Large intestine (tissue), 3 donors: ENCODE measurements around the gene KSR1. TPM values are rescaled to one million over a fixed set of nuclear protein-coding genes. Genes with fewer than 3 reads are reported as not detected.
A peak's percentile ranks its signal among the peaks of the same experiment; 100 is the strongest.
"Not testable (repeated sequence)": the region's sequence is repeated elsewhere in the genome, so short reads cannot be mapped to it uniquely, and the experiment has no call there.

ENCODE experiments used
- DNase-seq, 2 donors: peaks; one replicate each; pipeline versions ENCODE4 v3.0.0 to v3.0.0-alpha.2; 2013
- H3K27ac ChIP-seq: one replicate; pipeline ENCODE4 v1.5.1; 2013; ENCODE audit warnings: low read length
- H3K27me3 ChIP-seq: 2 replicates; pipeline ENCODE4 v1.6.1; 2013; ENCODE audit warnings: low read length; ENCODE audit not compliant: control insufficient read depth, insufficient read depth
- H3K36me3 ChIP-seq: 2 replicates; pipeline ENCODE4 v1.6.1; 2013; ENCODE audit warnings: low read length; ENCODE audit not compliant: control insufficient read depth, insufficient read depth
- H3K4me1 ChIP-seq: one replicate; pipeline ENCODE4 v1.6.1; 2013; ENCODE audit warnings: low read length; ENCODE audit not compliant: control insufficient read depth, insufficient read depth
- H3K4me3 ChIP-seq: one replicate; pipeline ENCODE4 v1.5.1; 2013; ENCODE audit warnings: low read length
- H3K9me3 ChIP-seq: one replicate; pipeline ENCODE4 v1.6.1; 2013; ENCODE audit warnings: mild to moderate bottlenecking, low read depth, low read length, moderate library complexity; ENCODE audit not compliant: control insufficient read depth
- WGBS: methylation state at CpG from one replicate; pipeline ENCODE4 v1.1.5; 2013; ENCODE audit warnings: low lambda C conversion rate; ENCODE audit not compliant: insufficient coverage; 5-methylcytosine and 5-hydroxymethylcytosine counted together
- polyA plus RNA-seq: library from polyadenylated mRNA; unstranded; fragments of 120-200 nt; gene quantifications from one replicate; pipeline ENCODE4 v1.2.1, GENCODE V29; 2013

The KSR1 gene
- polyA plus RNA-seq, 1 donor: 65.0 TPM

DNA sequence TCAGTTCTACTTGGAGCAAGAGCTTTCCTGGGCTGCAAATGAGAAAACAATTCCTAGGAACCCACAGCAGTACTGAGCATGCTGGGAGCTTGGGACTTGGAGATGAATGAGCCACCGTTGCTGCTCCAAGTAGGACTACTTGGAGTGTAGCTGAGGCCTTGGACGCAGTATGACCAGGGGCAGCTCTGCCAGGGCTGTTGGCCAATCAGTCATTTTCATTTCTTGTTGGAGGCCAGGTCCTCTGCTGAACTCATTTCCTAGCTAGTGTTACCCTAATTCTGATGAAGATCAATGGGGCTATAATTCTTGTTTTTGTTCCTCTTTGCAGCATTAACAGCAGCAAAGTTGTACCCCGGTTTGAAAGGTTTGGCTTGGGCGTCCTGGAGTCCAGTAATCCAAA lies 166.7 kb downstream of the KSR1 start:
- no peaks in the 10 kb centered on the region for H3K9me3 ChIP-seq
- no peak overlapping the region for H3K27ac ChIP-seq
- no peak overlapping the region for H3K4me3 ChIP-seq
- no peaks in the 10 kb centered on the region for H3K4me1 ChIP-seq
- H3K36me3 ChIP-seq: peaks cover 76% of the 10 kb centered on the region
- no CpG with 5 or more reads among the region's 4 CpGs for WGBS
- H3K27me3 ChIP-seq: no peaks in the 10 kb centered on the region
- no peak for DNase-seq

- H3K27ac ChIP-seq: no peak overlapping the region
- no peak overlapping the region for H3K4me3 ChIP-seq
- H3K27me3 ChIP-seq: no peaks in the 10 kb centered on the region
- no CpG with 5 or more reads among the region's 6 CpGs for WGBS
- no peaks in the 10 kb centered on the region for H3K9me3 ChIP-seq
- H3K4me1 ChIP-seq: no peaks in the 10 kb centered on the region
- H3K36me3 ChIP-seq: peaks cover 69% of the 10 kb centered on the region
- no peak for DNase-seq
Measured at GRCh38 chr17:27623614-27624013, 167.4 kb downstream of the KSR1 start.

DNA sequence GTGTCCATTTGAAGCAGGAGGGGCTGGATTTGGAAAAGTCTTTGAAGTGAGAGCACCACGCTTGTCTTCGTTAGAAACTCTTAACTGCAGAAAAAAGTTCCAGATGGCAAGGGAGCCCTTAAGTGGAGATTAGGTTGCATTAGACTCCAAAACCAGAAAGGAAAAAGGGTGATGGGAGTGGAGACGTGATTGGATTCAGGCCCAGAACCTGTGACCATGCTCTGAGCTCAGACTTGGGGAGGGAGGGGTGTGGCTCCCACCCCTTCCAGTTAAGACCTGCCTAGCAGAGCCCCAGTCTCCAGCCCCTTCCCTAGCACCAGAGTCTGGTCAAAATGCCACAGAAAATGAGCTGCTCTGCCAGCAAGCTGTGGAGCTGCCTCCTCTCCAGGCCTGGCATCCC lies 168.3 kb downstream of the KSR1 start:
- Histone ChIP-seq H3K36me3 (peaks cover 65% of the 10 kb centered on the region), H3K9me3 (no peaks in the 10 kb centered on the region), H3K4me1 (no peaks in the 10 kb centered on the region), H3K4me3 (no peak overlapping the region), H3K27me3 (no peaks in the 10 kb centered on the region), H3K27ac (no peak overlapping the region)
- 100% methylated on average over 1 of the region's 3 CpGs for WGBS
- no peak for DNase-seq

- no peak for DNase-seq
- Histone ChIP-seq H3K36me3 (peaks cover 56% of the 10 kb centered on the region), H3K4me1 (no peaks in the 10 kb centered on the region), H3K27me3 (no peaks in the 10 kb centered on the region), H3K9me3 (no peaks in the 10 kb centered on the region), H3K27ac (no peak overlapping the region), H3K4me3 (no peak overlapping the region)
- WGBS: no CpG with 5 or more reads among the region's 5 CpGs
Measured at GRCh38 chr17:27625856-27626255, 169.6 kb downstream of the KSR1 start.

GRCh38 chr17:27627514-27627913 lies 171.3 kb downstream of the KSR1 start:
- H3K9me3 ChIP-seq: no peaks in the 10 kb centered on the region
- no peak overlapping the region for H3K4me3 ChIP-seq
- H3K36me3 ChIP-seq: peaks cover 40% of the 10 kb centered on the region
- no peaks in the 10 kb centered on the region for H3K27me3 ChIP-seq
- no peaks in the 10 kb centered on the region for H3K4me1 ChIP-seq
- no peak for DNase-seq
- WGBS: no CpG with 5 or more reads among the region's 10 CpGs
- no peak overlapping the region for H3K27ac ChIP-seq

- Histone ChIP-seq H3K9me3 (no peaks in the 10 kb centered on the region), H3K36me3 (peaks cover 31% of the 10 kb centered on the region), H3K27me3 (no peaks in the 10 kb centered on the region), H3K4me3 (no peak overlapping the region), H3K27ac (no peak overlapping the region), H3K4me1 (no peaks in the 10 kb centered on the region)
- no CpG with 5 or more reads among the region's 5 CpGs for WGBS
- no peak for DNase-seq
Measured at GRCh38 chr17:27628376-27628775, 172.1 kb downstream of the KSR1 start.

DNA sequence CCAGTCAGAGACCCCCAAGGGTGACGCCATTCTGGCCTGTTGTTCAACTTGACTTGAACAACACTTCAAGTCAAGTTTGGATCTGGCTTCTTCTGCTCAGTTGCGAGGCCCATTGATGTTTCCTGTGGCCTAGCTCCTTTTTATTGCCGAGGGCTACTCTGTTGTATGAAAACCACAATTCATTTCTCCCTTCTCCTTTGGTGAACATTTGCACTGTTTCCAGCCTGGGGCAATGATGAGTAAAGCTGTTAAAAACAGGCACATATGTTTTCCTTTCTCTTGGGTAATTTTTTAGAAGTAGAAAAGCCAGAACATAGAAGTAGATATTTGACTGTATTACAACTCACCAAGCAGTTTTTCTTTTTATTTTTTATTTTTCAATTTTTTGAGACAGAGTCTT lies 173.0 kb downstream of the KSR1 start:
- H3K27me3 ChIP-seq, H3K4me1 ChIP-seq, H3K4me3 ChIP-seq, DNase-seq, H3K9me3 ChIP-seq, H3K27ac ChIP-seq: not testable (repeated sequence)
- WGBS: no CpG with 5 or more reads among the region's 3 CpGs
- peaks cover 22% of the 10 kb centered on the region for H3K36me3 ChIP-seq

DNA sequence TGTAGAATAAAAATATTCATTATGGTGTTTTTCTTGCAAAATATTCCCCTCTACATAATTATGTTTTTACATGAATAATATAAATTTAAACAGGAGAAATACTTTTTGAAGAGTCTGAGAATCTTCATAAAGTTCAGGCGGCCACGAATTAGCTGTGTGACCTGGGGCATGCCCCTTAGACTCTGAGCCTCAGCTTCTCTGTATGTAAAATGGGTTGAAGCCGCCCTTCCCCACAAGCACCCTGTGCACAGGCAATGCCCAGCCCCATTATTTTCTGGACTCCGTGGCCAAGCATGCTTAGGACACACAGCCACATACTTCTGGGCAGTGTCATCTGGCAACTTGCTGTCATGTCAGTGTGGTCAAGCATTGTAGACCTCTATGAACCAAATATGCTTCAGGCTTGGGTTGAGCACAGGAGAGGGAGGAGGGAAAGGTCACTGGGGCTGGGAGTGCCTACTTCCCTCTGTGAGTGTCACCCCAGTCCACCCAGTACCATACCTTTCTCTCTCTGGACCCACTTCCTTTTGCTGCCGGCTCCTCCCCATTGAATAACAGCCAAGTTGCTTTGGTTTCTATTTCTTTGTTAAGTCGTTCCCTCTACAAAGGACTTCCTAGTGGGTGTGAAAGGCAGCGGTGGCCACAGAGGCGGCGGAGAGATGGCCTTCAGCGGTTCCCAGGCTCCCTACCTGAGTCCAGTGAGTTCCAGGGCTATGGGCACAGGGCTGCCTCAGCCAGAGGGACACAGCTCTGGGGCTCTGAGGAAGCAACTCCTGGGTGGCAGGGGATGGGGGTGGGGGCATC lies 174.6 kb downstream of the KSR1 start, which contains the start of gene LGALS9:
Gene LGALS9 (plus strand): TSS at position 582 of the 804 bp plus-strand sequence. CDS start 78 bp downstream, at position 660.
- H3K4me1 ChIP-seq: no peaks in the 10 kb centered on the region
- no peaks in the 10 kb centered on the region for H3K27me3 ChIP-seq
- no peaks in the 10 kb centered on the region for H3K9me3 ChIP-seq
- no peak within 1 kb of the TSS for H3K27ac ChIP-seq
- WGBS: no CpG with 5 or more reads among the region's 10 CpGs
- H3K4me3 ChIP-seq: peak within 1 kb of the TSS; percentile 7
- peak in 1 of 2 donors; percentile 43 for DNase-seq
- peaks cover 10% of the 10 kb centered on the region for H3K36me3 ChIP-seq

GRCh38 chr17:27631411-27631760 lies 175.1 kb downstream of the KSR1 start:
- H3K4me3 ChIP-seq: peak overlapping the region; percentile 7
- H3K9me3 ChIP-seq: no peaks in the 10 kb centered on the region
- DNase-seq: no peak
- peaks cover 4% of the 10 kb centered on the region for H3K36me3 ChIP-seq
- no peaks in the 10 kb centered on the region for H3K4me1 ChIP-seq
- WGBS: no CpG with 5 or more reads among the region's 6 CpGs
- no peaks in the 10 kb centered on the region for H3K27me3 ChIP-seq
- H3K27ac ChIP-seq: no peak overlapping the region

GRCh38 chr17:27631897-27632725 lies 175.9 kb downstream of the KSR1 start:
- no peak overlapping the region for H3K4me3 ChIP-seq
- H3K27ac ChIP-seq: no peak overlapping the region
- no peaks in the 10 kb centered on the region for H3K27me3 ChIP-seq
- no peak for DNase-seq
- H3K36me3 ChIP-seq: no peaks in the 10 kb centered on the region
- no CpG with 5 or more reads among the region's 11 CpGs for WGBS
- no peaks in the 10 kb centered on the region for H3K4me1 ChIP-seq
- H3K9me3 ChIP-seq: no peaks in the 10 kb centered on the region
